Peyer's patch (tissue), 4 donors: Measurements from ENCODE around the gene SLC12A6.

Experiments used
- POLR2A ChIP-seq, 2 donors: fragments of 450-650 bp; IDR thresholded peaks; one replicate each; pipeline ENCODE4 v1.5.1; 2017; ENCODE audit warnings: antibody characterized with exemption in 2 of 2, mild to moderate bottlenecking in 2 of 2, moderate library complexity in 2 of 2
- TF ChIP-seq, protein P1 (sequence below), 6 experiments: fragments of 450-650 bp in 4 of 6; fragments of 200-600 bp in 2 of 6; sonication (generic) in 1 of 6; IDR thresholded peaks; one replicate each; pipeline ENCODE4 v1.5.1; 2017 to 2019; ENCODE audit warnings: antibody characterized with exemption in 6 of 6, mild to moderate bottlenecking in 3 of 6, moderate library complexity in 1 of 6

DNA sequence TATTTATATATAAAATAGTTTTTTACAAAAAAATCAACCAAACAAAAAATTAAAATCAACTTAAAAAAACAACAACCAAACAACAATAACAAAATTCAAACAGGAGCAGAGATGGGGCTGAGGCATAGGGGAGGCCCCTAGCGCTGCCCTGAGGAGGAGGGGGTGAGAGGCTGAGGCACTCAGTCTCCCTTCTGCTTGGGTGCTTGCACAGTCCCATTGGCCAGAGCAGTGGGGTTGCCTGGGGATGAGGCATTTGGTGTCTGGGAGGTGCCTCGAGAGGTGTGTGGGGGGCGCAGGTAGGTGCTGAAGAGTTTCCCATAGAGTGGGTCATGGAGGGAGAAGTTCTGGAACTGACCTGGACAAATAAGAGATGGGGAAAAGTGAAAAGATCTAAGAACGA lies 21.4 kb upstream of the SLC12A6 start:
- TF ChIP-seq, protein P1, sequence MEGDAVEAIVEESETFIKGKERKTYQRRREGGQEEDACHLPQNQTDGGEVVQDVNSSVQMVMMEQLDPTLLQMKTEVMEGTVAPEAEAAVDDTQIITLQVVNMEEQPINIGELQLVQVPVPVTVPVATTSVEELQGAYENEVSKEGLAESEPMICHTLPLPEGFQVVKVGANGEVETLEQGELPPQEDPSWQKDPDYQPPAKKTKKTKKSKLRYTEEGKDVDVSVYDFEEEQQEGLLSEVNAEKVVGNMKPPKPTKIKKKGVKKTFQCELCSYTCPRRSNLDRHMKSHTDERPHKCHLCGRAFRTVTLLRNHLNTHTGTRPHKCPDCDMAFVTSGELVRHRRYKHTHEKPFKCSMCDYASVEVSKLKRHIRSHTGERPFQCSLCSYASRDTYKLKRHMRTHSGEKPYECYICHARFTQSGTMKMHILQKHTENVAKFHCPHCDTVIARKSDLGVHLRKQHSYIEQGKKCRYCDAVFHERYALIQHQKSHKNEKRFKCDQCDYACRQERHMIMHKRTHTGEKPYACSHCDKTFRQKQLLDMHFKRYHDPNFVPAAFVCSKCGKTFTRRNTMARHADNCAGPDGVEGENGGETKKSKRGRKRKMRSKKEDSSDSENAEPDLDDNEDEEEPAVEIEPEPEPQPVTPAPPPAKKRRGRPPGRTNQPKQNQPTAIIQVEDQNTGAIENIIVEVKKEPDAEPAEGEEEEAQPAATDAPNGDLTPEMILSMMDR (IDR thresholded peaks at IDR 0.05) = no peak
- no peak for TF ChIP-seq POLR2A (IDR thresholded peaks at IDR 0.05)
